Skin epidermis (tissue), 12 donors: Measurements from ENCODE around the gene ARHGEF37.
"Not testable (repeated sequence)": the region's sequence is repeated elsewhere in the genome, so short reads cannot be mapped to it uniquely, and the experiment has no call there.

Source experiments
- H3K27ac ChIP-seq, 21 experiments: fragments of 200-600 bp; sonication (generic) in 11 of 21; one replicate each; pipeline ENCODE4 v1.5.0; 2020; ENCODE audit warnings: mild to moderate bottlenecking in 3 of 21, inconsistent platforms in 2 of 21, moderate library complexity in 2 of 21
- H3K4me3 ChIP-seq, 7 experiments: fragments of 200-600 bp; sonication (generic) in 2 of 7; one replicate each; pipeline ENCODE4 v1.5.0; 2020; ENCODE audit warnings: inconsistent platforms in 2 of 7, mild to moderate bottlenecking in 2 of 7, moderate library complexity in 1 of 7

The ARHGEF37 gene

GRCh38 chr5:149664666-149665415 lies 83.5 kb downstream of the ARHGEF37 start:
- H3K4me3 ChIP-seq: no peak overlapping the region
- no peak overlapping the region for H3K27ac ChIP-seq

GRCh38 chr5:149665416-149666175 lies 84.3 kb downstream of the ARHGEF37 start:
- Histone ChIP-seq H3K4me3 (no peak overlapping the region), H3K27ac (no peak overlapping the region)

GRCh38 chr5:149666212-149666852 lies 85.0 kb downstream of the ARHGEF37 start:
- Histone ChIP-seq H3K27ac (no peak overlapping the region), H3K4me3 (no peak overlapping the region)

DNA sequence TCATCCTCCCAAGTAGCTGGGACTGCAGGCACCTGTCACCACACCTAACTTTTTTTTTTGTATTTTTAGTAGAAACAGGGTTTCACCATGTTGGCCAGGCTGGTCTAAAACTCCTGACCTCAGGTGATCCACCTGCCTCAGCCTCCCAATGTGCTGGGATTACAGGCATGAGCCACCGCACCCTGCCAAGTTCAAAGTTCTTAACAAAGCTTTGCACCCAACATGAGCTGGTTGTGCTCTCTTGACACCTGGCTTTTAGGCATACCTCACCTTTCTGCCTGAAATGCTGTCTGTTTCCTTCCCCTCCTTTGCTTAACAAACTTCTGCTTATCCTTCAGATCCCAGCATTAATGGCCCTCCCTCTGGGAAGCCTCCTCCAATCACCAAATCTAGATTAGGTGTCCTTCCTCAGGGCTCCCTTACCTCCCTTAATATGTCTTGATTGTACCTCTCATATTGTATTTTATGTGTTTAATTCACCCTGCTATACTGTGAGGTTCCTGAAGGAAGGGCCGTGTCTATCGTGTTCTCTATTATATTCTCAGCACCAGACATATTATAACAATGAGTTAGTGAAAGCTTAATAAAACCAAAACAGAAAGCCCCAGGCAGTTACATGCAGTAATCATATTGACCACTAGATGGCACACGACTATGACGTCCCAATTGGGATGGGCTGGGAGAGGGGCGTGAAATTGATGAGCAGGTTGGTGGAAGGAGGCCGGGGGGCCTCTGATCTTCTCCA lies 86.0 kb downstream of the ARHGEF37 start:
- H3K27ac ChIP-seq: no peak overlapping the region
- H3K4me3 ChIP-seq: no peak overlapping the region

- no peak overlapping the region for H3K4me3 ChIP-seq
- no peak overlapping the region for H3K27ac ChIP-seq
These were observed 86.6 kb downstream of the ARHGEF37 start for GRCh38 chr5:149667829-149668330.

DNA sequence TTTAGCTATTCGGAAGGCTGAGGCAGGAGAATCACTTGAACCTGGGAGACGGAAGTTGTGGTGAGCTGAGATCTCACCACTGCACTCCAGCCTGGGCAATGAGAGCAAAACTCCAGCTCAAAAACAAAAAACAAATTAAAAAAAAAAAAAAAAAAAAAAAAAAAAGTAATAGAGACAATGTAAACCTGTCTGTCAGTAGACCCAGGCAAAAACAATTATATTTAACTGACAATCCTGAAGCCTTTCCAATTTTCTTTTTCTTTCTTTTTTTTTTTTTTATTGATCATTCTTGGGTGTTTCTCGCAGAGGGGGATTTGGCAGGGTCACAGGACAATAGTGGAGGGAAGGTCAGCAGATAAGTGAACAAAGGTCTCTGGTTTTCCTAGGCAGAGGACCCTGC lies 88.0 kb downstream of the ARHGEF37 start:
- not testable (repeated sequence) for H3K27ac ChIP-seq, H3K4me3 ChIP-seq

- Histone ChIP-seq H3K27ac (no peak overlapping the region), H3K4me3 (no peak overlapping the region)
These were observed 90.2 kb downstream of the ARHGEF37 start for GRCh38 chr5:149671544-149671943.

GRCh38 chr5:149672701-149673476 lies 91.6 kb downstream of the ARHGEF37 start:
- no peak overlapping the region for H3K4me3 ChIP-seq

DNA sequence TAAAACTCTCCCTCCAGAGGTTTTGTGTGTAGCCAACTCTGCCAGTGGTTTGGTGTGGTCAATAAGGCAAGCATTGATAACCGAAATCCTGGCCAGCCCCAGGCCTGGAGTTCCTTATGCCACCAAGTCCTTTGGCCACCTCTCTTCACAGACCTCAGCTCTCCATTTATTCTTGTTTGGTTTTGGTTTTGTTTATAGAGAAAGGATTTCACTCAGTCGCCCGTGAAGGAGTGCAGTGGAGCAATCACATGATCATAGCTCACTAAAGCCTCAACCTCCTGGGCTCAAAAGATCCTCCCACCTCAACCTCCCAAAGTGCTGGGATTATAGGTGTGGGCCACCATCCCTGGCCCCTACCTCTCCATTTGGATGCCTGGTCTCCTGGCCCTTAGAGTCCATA lies 93.4 kb downstream of the ARHGEF37 start:
- Histone ChIP-seq H3K4me3 (no peak overlapping the region), H3K27ac (no peak overlapping the region)

More at GRCh38 chr5:149672701-149673476, 91.6 kb downstream of the ARHGEF37 start:
- H3K27ac ChIP-seq: no peak overlapping the region

DNA sequence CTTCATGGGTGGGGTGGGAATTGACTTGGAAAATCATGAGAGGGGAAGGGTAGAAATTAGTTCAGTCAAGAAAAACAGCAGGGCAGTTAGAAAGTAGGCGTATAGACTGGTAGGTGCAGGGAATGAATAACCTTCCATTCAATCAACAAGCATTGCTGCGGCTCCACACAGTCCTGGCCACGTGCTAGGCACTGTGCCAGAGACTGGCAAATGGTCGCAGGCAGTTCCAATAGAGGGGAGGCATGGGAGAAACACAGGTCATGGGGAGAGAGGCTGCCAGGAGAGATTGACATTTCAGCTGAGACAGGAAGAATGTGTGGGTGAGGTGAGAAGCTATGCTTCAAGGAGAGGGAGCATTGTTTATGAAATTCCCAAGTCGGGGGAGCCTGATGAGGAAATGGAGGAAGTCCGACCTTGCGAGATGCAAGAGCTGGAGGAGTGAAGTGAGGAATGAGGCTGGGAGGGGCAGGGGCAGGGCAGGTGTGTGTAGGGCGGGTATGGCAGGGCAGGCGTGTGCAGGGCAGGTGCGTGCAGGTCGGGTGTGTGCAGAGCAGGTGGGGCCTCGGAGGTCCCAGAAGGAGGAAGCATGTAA lies 94.4 kb downstream of the ARHGEF37 start:
- no peak overlapping the region for H3K27ac ChIP-seq
- no peak overlapping the region for H3K4me3 ChIP-seq

GRCh38 chr5:149677731-149678130 lies 96.4 kb downstream of the ARHGEF37 start:
- no peak overlapping the region for H3K27ac ChIP-seq
- no peak overlapping the region for H3K4me3 ChIP-seq

DNA sequence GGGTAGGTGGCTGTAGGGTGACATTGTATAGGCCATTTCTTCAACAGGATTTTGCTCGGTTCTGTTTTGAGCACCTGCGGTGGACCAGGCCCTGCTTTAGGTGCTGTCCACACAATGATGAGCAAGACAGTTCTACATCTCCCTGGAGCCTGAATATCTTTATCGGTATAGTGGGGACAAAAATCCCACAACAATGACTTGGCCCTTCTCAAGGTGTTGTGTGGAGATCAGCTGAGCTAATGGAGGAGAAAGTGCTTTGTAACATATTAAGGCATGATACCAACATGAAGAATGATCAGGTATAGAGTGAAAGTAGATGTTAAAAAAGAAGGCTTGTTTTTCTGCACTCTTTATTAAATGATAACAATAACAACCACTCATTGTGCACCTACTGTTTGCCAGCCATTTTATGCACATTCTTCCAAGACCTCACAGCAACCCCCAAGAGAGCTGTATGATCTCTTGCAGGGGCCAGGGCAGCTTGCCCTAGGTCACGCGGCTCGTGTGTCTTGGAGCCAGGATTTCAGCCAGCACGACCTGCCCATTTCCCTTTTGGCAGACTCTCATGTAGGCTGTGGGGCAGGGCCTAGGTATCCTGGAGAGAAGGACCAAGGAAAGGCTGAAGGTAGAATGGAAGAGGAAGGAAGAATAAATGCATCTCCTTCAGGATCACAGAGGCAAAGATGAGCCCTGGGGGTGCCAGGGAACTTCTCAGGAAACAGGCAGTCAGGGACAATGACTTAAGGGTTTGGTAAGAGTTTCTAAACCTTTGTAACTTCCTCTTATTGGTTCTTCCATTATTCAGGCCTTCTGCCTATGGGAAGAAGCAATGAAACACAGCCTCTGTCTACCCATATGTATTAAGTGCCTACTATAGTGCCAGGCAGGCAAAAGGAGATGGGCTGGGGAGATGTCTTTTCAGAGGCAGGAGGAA lies 98.8 kb downstream of the ARHGEF37 start:
- H3K27ac ChIP-seq: peak overlapping the region in 3 of 21 experiments; percentile 26 to 41 (median 39)
- no peak overlapping the region for H3K4me3 ChIP-seq

DNA sequence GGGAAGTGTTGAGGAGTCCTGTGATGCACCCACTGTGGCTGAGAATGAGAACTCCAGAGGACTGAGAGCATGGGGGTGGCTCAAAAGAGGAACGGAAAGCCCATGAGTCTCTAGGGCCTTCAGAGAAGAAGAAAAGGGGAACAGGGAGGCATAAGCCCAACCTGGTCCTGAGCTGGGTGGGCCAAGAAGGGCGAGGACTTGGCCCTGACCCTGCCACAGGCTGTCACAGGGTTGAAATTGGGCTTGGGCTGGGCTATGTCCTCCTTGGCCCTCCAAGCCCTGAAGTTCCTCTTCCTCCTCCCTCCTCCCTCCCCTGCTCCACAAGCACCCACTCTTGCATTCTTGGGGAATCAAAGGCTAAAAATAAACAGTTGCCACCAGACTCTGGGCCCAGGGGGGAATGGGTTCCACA lies 99.5 kb downstream of the ARHGEF37 start:
- peak overlapping the region in 5 of 21 experiments; percentile 29 to 59 (median 42) for H3K27ac ChIP-seq
- H3K4me3 ChIP-seq: no peak overlapping the region

GRCh38 chr5:149681252-149681651 lies 100.0 kb downstream of the ARHGEF37 start:
- no peak overlapping the region for H3K4me3 ChIP-seq
- H3K27ac ChIP-seq: peak overlapping the region in 5 of 21 experiments; percentile 29 to 59 (median 42)

DNA sequence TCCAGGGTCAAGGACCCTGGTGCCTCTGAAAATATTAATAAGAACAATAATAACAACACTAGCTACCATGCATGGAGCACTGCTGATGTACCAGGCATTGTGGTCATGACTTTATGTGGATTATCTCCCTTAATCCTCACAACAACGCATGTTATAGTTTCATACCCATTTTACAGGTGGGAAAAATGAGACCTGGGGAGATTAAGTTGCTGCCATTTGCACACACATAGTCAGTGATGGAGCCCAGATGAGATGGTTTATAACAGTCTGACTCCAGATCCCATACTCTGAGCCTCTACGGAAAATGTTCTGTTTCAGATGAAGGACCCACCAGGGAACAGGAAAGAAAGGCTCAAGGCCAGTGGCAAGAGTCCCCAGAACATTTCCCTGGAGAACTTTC lies 100.6 kb downstream of the ARHGEF37 start:
- Histone ChIP-seq H3K27ac (peak overlapping the region in 3 of 21 experiments; percentile 42 to 59 (median 58)), H3K4me3 (no peak overlapping the region)

- Histone ChIP-seq H3K27ac (no peak overlapping the region), H3K4me3 (no peak overlapping the region)
These were observed 101.3 kb downstream of the ARHGEF37 start for GRCh38 chr5:149682532-149683075.

DNA sequence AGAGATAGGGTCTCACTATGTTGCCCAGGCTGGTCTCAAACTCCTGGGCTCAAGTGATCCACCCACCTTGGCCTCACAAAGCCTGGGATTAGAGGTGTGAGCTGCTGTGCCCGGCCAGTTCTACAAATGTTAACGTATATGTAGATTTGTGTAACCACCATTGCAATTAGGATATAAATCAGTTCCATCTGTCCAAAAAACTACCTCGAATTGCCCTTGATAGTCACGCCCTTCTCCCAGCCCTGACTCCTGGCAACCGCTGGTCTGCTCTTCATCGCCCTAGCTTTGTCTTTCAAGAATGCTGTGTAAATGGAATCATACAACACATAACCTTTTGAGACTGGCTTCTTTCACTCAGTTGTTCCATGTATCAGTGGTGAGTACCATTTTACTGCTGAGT lies 102.7 kb downstream of the ARHGEF37 start:
- no peak overlapping the region for H3K4me3 ChIP-seq
- no peak overlapping the region for H3K27ac ChIP-seq
